Immature natural killer cell (primary cell): Measurements from ENCODE around the gene RAET1G. TPM values are rescaled to one million over a fixed set of nuclear protein-coding genes. Genes with fewer than 3 reads are reported as not detected.
"Not testable (repeated sequence)": the region's sequence is repeated elsewhere in the genome, so short reads cannot be mapped to it uniquely, and the experiment has no call there.

Experiments
- DNase-seq, 3 donors: peaks; one replicate each; pipeline ENCODE4 v3.0.0; 2022; ENCODE audit warnings: mixed read lengths in 1 of 3
- H3K27ac Mint-ChIP-seq, 6 donors: one replicate each; pipeline ENCODE4 v1.8.0; 2020; ENCODE audit warnings: mixed read lengths in 6 of 6, mild to moderate bottlenecking in 5 of 6, inconsistent platforms in 4 of 6, moderate library complexity in 3 of 6
- H3K27me3 Mint-ChIP-seq, 3 donors: one replicate each; pipeline ENCODE4 v1.8.0; 2020 to 2021; ENCODE audit warnings: low read depth in 3 of 3, mild to moderate bottlenecking in 3 of 3, mixed read lengths in 3 of 3, moderate library complexity in 3 of 3, inconsistent platforms in 1 of 3
- H3K36me3 Mint-ChIP-seq, 3 donors: one replicate each; pipeline ENCODE4 v1.8.0; 2020; ENCODE audit warnings: mixed read lengths in 3 of 3, inconsistent platforms in 2 of 3, mild to moderate bottlenecking in 2 of 3
- H3K4me1 Mint-ChIP-seq, 2 donors: one replicate each; pipeline ENCODE4 v1.8.0; 2020; ENCODE audit warnings: inconsistent platforms in 2 of 2, mild to moderate bottlenecking in 2 of 2, mixed read lengths in 2 of 2, moderate library complexity in 1 of 2
- H3K4me3 Mint-ChIP-seq, 5 donors: one replicate each; pipeline ENCODE4 v1.8.0; 2020; ENCODE audit warnings: mild to moderate bottlenecking in 5 of 5, mixed read lengths in 5 of 5, inconsistent platforms in 3 of 5, moderate library complexity in 3 of 5
- H3K9me3 Mint-ChIP-seq, 6 donors: one replicate each; pipeline ENCODE4 v1.8.0; 2020; ENCODE audit warnings: mild to moderate bottlenecking in 6 of 6, mixed read lengths in 6 of 6, inconsistent platforms in 4 of 6, moderate library complexity in 3 of 6
- polyA plus RNA-seq, 3 donors: library from polyadenylated mRNA; unstranded; fragments of 300-500 nt; fragmentation: Illumina TruSeq; gene quantifications; one replicate each; pipeline ENCODE4 v1.2.3, GENCODE V29; 2021

The RAET1G gene
- polyA plus RNA-seq, 3 donors from 2014 or later: not detected

GRCh38 chr6:149898966-149899365 is 24.0 kb downstream of the RAET1G start:
- no peak overlapping the region for H3K4me3 Mint-ChIP-seq
- H3K36me3 Mint-ChIP-seq: no peaks in the 10 kb centered on the region
- H3K9me3 Mint-ChIP-seq: no peaks in the 10 kb centered on the region
- no peak overlapping the region for H3K27ac Mint-ChIP-seq
- no peak for DNase-seq
- peaks cover 5 to 6% (median 5%) of the 10 kb centered on the region in 3 donors for H3K27me3 Mint-ChIP-seq
- no peaks in the 10 kb centered on the region for H3K4me1 Mint-ChIP-seq

GRCh38 chr6:149897855-149898744 is 24.8 kb downstream of the RAET1G start, which contains the start of gene RAET1E:
Gene RAET1E, minus strand, starts transcription at chr6:149898113. Its CDS starts 7,212 bp downstream, at chr6:149890901.
- Mint-ChIP-seq H3K4me3 (peak within 1 kb of the TSS in 1 of 5 donors; percentile 30), H3K27me3 (peaks cover 5 to 6% (median 5%) of the 10 kb centered on the region in 3 donors), H3K9me3 (no peaks in the 10 kb centered on the region), H3K4me1 (no peaks in the 10 kb centered on the region), H3K36me3 (no peaks in the 10 kb centered on the region), H3K27ac (no peak within 1 kb of the TSS)
- no peak for DNase-seq

DNA sequence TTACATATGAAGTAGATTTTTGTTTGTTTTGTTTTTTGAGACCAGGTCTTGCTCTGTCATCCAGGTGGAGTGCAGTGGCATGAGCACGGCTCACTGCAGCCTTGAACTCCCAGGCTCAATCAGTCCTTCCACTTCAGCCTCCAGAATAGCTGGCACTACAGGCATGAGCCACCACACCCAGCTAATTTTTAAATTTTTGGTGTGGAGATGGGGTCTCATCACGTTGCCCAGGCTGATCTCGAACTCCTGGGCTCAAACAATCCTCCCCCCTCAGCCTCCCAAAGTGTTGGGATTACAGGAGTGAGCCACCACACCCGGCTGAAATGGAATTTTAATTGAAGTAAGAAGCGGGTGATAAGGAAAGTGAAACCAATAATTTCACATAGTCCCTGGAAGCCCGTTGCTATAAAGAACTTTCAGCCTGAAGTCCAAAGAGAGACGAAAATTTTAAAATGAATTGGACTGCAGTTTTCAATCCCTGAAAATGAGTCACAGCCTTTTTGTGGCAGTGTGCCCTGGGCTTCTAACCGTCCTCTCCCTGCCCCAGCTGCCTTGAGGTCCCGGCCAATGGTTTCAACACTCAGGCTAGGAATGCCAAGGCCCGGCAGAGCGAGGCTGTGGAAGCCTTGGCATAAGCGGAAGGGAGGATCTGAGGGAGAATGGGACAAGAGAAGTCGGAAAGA is 25.8 kb downstream of the RAET1G start:
- DNase-seq: no peak
- Mint-ChIP-seq H3K36me3 (no peaks in the 10 kb centered on the region), H3K27ac (no peak overlapping the region), H3K27me3 (peaks cover 5 to 14% (median 5%) of the 10 kb centered on the region in 3 donors), H3K4me3 (peak overlapping the region in 1 of 5 donors; percentile 30), H3K4me1 (no peaks in the 10 kb centered on the region), H3K9me3 (no peaks in the 10 kb centered on the region)

DNA sequence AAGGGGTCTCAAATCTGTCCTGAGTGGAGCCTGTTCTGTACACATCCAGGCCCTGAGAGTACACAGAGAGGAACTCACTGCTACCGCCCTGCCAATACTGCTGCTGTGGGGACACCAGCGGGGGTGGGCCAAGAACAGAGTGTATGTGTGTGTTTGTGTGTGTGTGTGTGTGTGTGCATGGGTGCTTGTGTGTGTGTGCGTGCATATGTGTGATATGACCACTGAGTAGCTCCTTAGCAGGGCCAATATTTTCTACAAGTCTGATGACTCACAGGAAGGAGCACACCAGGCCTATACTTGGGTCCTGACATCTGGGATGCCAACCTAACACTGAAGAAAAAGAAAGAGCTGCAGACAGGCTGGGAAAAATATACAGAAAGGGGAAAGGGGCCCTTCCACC is 26.4 kb downstream of the RAET1G start:
- peaks cover 5 to 14% (median 9%) of the 10 kb centered on the region in 3 donors for H3K27me3 Mint-ChIP-seq
- DNase-seq: no peak
- H3K36me3 Mint-ChIP-seq: no peaks in the 10 kb centered on the region
- peak overlapping the region in 1 of 6 donors; percentile 9 for H3K27ac Mint-ChIP-seq
- H3K4me1 Mint-ChIP-seq: no peaks in the 10 kb centered on the region
- H3K4me3 Mint-ChIP-seq: peak overlapping the region in 1 of 5 donors; percentile 18
- no peaks in the 10 kb centered on the region for H3K9me3 Mint-ChIP-seq

DNA sequence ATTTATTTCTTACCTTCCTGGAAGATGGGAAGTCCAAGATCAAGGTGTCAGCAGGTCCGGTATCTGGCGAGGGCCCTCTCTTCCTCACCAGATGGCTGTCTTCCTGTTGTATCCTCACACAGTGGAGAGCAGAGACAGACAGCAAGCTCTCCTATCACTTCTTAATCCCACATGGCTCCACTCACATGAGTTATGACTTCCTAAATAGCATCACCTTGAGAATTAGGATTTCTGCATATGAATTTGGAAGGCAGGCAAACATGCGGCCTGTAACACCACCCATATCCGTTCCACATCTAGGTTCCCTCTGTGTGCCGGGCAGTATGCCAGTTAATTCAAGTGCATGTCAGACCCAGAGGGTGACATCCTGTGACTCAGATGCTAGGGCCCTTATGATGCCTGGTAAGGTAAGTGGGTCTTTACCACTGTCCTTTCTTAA is 27.1 kb downstream of the RAET1G start:
- H3K36me3 Mint-ChIP-seq: no peaks in the 10 kb centered on the region
- H3K27me3 Mint-ChIP-seq: peaks cover 5 to 18% (median 9%) of the 10 kb centered on the region in 3 donors
- no peak overlapping the region for H3K4me3 Mint-ChIP-seq
- no peak overlapping the region for H3K27ac Mint-ChIP-seq
- no peaks in the 10 kb centered on the region for H3K4me1 Mint-ChIP-seq
- peak in 1 of 3 donors; percentile 9 for DNase-seq
- H3K9me3 Mint-ChIP-seq: no peaks in the 10 kb centered on the region

- Mint-ChIP-seq H3K27ac (no peak overlapping the region), H3K4me3 (no peak overlapping the region), H3K9me3 (no peaks in the 10 kb centered on the region), H3K27me3 (peaks cover 5 to 18% (median 7%) of the 10 kb centered on the region in 3 donors), H3K4me1 (no peaks in the 10 kb centered on the region), H3K36me3 (no peaks in the 10 kb centered on the region)
- no peak for DNase-seq
Measured at GRCh38 chr6:149895048-149895590, 27.8 kb downstream of the RAET1G start.

GRCh38 chr6:149891864-149892263 is 31.1 kb downstream of the RAET1G start:
- not testable (repeated sequence) for H3K4me3 Mint-ChIP-seq, H3K27ac Mint-ChIP-seq, H3K4me1 Mint-ChIP-seq, H3K36me3 Mint-ChIP-seq, H3K9me3 Mint-ChIP-seq, DNase-seq
- peaks cover 0 to 15% (median 10%) of the 10 kb centered on the region in 3 donors for H3K27me3 Mint-ChIP-seq

DNA sequence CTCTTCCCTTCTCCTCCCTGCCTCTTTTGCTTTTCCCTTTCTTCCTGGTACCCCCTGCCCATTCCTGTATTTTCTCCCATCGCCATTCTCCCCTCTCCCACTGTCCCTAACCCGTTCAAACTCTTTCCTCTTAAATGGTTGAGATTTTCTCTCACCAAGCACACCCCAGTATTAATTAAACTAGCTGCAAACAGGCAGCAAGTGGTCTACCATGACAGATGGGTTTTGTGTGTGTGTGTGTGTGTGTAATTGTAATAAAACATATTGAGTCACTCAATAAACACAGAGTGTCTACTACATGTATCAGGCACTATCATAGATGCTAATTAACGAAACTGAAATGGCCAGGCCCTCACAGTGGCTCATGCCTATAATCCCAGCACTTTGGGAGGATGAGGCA is 31.7 kb downstream of the RAET1G start:
- H3K36me3 Mint-ChIP-seq: no peaks in the 10 kb centered on the region

DNA sequence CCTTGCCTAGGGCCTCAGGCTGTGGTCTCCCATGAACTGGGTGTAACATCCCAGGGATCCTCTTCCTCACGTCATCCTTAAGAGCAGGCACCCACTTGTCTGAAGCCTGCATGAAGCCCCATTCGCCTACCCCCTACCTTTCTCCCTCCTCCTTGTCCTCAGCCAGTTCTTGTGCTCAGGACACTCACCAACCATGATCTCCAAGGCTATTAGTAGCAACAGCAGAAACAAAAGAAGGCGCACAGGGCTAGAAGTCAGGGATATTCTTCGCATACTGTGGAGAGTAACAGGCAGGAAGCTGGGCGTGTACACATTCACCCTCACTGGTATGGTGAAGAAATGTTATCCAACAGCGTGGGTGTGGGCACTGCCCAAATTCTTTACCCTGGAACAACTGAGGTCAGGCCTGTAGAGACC is 32.3 kb downstream of the RAET1G start:
- no peaks in the 10 kb centered on the region for H3K36me3 Mint-ChIP-seq
- H3K27me3 Mint-ChIP-seq: peaks cover 0 to 12% (median 10%) of the 10 kb centered on the region in 3 donors
- H3K27ac Mint-ChIP-seq: no peak overlapping the region
- no peaks in the 10 kb centered on the region for H3K4me1 Mint-ChIP-seq
- H3K9me3 Mint-ChIP-seq: no peaks in the 10 kb centered on the region
- no peak for DNase-seq
- H3K4me3 Mint-ChIP-seq: no peak overlapping the region

More for the DNA sequence above, 31.7 kb downstream of the RAET1G start:
- Mint-ChIP-seq H3K4me1 (no peaks in the 10 kb centered on the region), H3K27me3 (peaks cover 0 to 12% (median 10%) of the 10 kb centered on the region in 3 donors), H3K27ac (no peak overlapping the region), H3K9me3 (no peaks in the 10 kb centered on the region), H3K4me3 (no peak overlapping the region)
- no peak for DNase-seq

DNA sequence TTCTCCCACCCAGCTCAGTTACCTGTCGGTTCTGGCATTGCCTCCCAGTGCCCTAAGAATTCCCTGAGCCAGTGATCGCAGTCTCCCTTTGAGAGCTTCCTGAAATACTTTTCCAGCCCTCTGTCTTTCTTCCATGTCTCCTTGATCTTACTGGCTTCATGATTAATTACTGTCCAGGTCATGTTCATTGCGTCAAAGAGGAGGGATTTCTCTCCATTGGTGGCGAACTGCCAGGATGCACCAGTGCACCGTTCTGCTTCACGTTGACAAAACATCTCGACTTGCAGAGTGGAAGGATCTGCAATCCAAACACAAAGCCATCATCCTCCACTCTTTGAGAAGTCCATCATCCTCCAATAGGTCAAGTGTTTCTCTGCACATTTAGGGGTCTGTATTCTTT is 33.6 kb downstream of the RAET1G start:
- H3K36me3 Mint-ChIP-seq: no peaks in the 10 kb centered on the region
- H3K4me3 Mint-ChIP-seq: no peak overlapping the region
- H3K27me3 Mint-ChIP-seq: peaks cover 2 to 12% (median 11%) of the 10 kb centered on the region in 3 donors
- no peaks in the 10 kb centered on the region for H3K4me1 Mint-ChIP-seq
- no peak for DNase-seq
- H3K27ac Mint-ChIP-seq: no peak overlapping the region
- H3K9me3 Mint-ChIP-seq: no peaks in the 10 kb centered on the region

- no peak overlapping the region for H3K27ac Mint-ChIP-seq
- H3K9me3 Mint-ChIP-seq: no peaks in the 10 kb centered on the region
- H3K27me3 Mint-ChIP-seq: peaks cover 2 to 16% (median 11%) of the 10 kb centered on the region in 3 donors
- no peaks in the 10 kb centered on the region for H3K4me1 Mint-ChIP-seq
- H3K4me3 Mint-ChIP-seq: no peak overlapping the region
- no peak for DNase-seq
- H3K36me3 Mint-ChIP-seq: no peaks in the 10 kb centered on the region
Measured at GRCh38 chr6:149888659-149889058, 34.3 kb downstream of the RAET1G start.

DNA sequence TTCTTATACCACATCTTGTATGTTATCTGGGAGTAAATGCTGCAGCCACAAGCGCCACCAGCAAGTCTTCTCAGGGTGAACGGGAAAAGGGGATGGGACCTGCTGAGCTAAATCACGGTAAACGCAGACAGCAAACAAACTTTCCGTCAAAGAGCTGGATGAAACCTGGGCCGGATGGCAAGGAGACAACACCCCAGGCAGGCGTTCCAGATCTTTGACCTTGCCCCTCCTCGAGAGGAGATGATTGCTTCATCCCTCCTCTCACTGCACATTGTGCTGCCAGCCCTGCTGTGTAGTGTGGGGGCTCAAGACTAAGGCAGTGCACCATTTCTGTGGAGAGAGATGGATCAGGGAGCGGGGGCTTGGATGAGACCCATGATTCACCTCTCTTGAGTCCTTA is 34.8 kb downstream of the RAET1G start:
- DNase-seq: no peak
- Mint-ChIP-seq H3K36me3 (no peaks in the 10 kb centered on the region), H3K27me3 (peaks cover 2 to 16% (median 11%) of the 10 kb centered on the region in 3 donors), H3K27ac (peak overlapping the region in 1 of 6 donors; percentile 56), H3K9me3 (no peaks in the 10 kb centered on the region), H3K4me3 (no peak overlapping the region), H3K4me1 (no peaks in the 10 kb centered on the region)

DNA sequence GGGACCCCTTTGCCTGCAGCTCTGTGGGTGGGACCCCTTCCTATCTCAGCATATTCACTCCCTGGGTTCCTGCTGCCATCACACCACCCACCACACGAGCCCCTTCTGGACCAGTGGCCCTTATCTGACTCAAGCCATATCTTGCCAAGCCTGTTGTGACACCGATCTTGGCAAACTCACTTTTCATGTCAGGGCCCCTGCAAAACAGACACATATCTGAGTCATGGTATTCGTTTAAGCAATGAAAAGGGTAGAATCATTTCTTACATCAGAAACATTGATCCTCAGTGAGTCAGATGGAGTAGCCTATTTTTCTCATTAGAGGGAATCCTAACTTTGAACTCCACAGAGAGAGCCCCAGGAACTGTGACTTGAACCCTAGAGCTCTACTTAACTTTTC is 35.6 kb downstream of the RAET1G start:
- H3K36me3 Mint-ChIP-seq: no peaks in the 10 kb centered on the region
- H3K27me3 Mint-ChIP-seq: peaks cover 2 to 11% (median 9%) of the 10 kb centered on the region in 3 donors
- H3K4me3 Mint-ChIP-seq: no peak overlapping the region
- no peaks in the 10 kb centered on the region for H3K9me3 Mint-ChIP-seq
- H3K4me1 Mint-ChIP-seq: no peaks in the 10 kb centered on the region
- H3K27ac Mint-ChIP-seq: no peak overlapping the region
- no peak for DNase-seq

GRCh38 chr6:149885888-149886287 is 37.0 kb downstream of the RAET1G start:
- Mint-ChIP-seq H3K27ac (no peak overlapping the region), H3K9me3 (no peaks in the 10 kb centered on the region), H3K27me3 (peaks cover 4 to 7% (median 5%) of the 10 kb centered on the region in 3 donors), H3K4me1 (no peaks in the 10 kb centered on the region), H3K4me3 (no peak overlapping the region), H3K36me3 (no peaks in the 10 kb centered on the region)
- DNase-seq: no peak
